GM12878 (cell line): ENCODE results near the gene KCNG1. TPM values are rescaled to one million over a fixed set of nuclear protein-coding genes. Genes with fewer than 3 reads are reported as not detected.

Experiments used
- ATAC-seq: fragments of 200-7000 bp; cut with Tn5 transposase; 3 replicates; pipeline ENCODE4 v1.9.1; 2020; ENCODE audit warnings: mild to moderate bottlenecking, moderate library complexity
- BruUV-seq: library from RNA; stranded (reverse); fragments of 400-500 nt; replicated peaks from 2 replicates; lab custom pipeline; 2021; lab: Mats Ljungman, UMichigan
- CTCF ChIA-PET: fragments of 300-600 bp; sonication (Branson Sonifier 250); formaldehyde crosslinking; extraction: SDS; loops from one replicate; lab custom pipeline; 2021; ENCODE audit warnings: inconsistent platforms; lab: Yijun Ruan, JAX
- POLR2A ChIA-PET: fragments of 350-600 bp; formaldehyde crosslinking; extraction: SDS; loops from one replicate; lab custom pipeline; 2021; ENCODE audit warnings: inconsistent platforms; lab: Charles Lee
- RAD21 ChIA-PET: fragments of 300-600 bp; sonication (Branson Sonifier 250); formaldehyde crosslinking; loops from one replicate; lab custom pipeline; 2023; ENCODE audit warnings: antibody characterized with exemption; ENCODE audit not compliant: unreplicated experiment; lab: Charles Lee
- SMC1A ChIA-PET: fragments of 300-600 bp; sonication (Branson Sonifier 250); formaldehyde crosslinking; loops from one replicate; lab custom pipeline; 2023; ENCODE audit not compliant: unreplicated experiment, uncharacterized antibody; lab: Charles Lee
- DNase-seq: peaks from one replicate; pipeline ENCODE4 v3.0.0-alpha.2; 2011; ENCODE audit warnings: low read depth, low spot score
- FAIRE-seq: peaks from 3 replicates; lab custom pipeline; 2011; peaks lifted over from hg19 to GRCh38; lab: Jason Lieb, UNC
- H2AFZ ChIP-seq: 2 replicates; pipeline ENCODE4 v1.6.0; 2011; ENCODE audit warnings: low read depth, low read length, control low read depth; ENCODE audit not compliant: control insufficient read depth
- H3K27ac ChIP-seq: 2 replicates; pipeline ENCODE4 v1.5.1; 2011; ENCODE audit warnings: control low read depth; ENCODE audit not compliant: control insufficient read depth, insufficient read depth
- H3K27me3 ChIP-seq, 2 experiments: replicated peaks in 1 of 2; 2 replicates each; pipeline versions ENCODE4 v1.6.0 to v1.6.1; 2011; ENCODE audit warnings: low read length in 1 of 2; ENCODE audit not compliant: control insufficient read depth in 2 of 2, insufficient read depth in 2 of 2
- H3K36me3 ChIP-seq, 2 experiments: 2 replicates each; pipeline ENCODE4 v1.5.1; 2011; ENCODE audit warnings: low read length in 1 of 2; ENCODE audit not compliant: control insufficient read depth in 2 of 2, insufficient read depth in 2 of 2
- H3K4me1 ChIP-seq: 2 replicates; pipeline ENCODE4 v1.6.1; 2011; ENCODE audit warnings: mild to moderate bottlenecking, low read length, moderate library complexity, mixed read lengths; ENCODE audit not compliant: control insufficient read depth, insufficient read depth
- H3K4me2 ChIP-seq: 2 replicates; pipeline ENCODE4 v1.6.0; 2011; ENCODE audit warnings: control low read depth; ENCODE audit not compliant: control insufficient read depth, insufficient read depth
- H3K4me3 ChIP-seq: fragments of 200-600 bp; sonication (generic); 2 replicates; pipeline ENCODE4 v1.5.1; 2016
- H3K79me2 ChIP-seq: 2 replicates; pipeline ENCODE4 v1.6.0; 2011; ENCODE audit warnings: low read length; ENCODE audit not compliant: control insufficient read depth, insufficient read depth
- H3K9ac ChIP-seq: 2 replicates; pipeline ENCODE4 v1.8.0; 2011; ENCODE audit warnings: low read length, control low read depth, mixed read lengths; ENCODE audit not compliant: control insufficient read depth, insufficient read depth
- H3K9me3 ChIP-seq: replicated peaks from 3 replicates; pipeline ENCODE4 v1.5.1; 2011; ENCODE audit warnings: mild to moderate bottlenecking, low read length; ENCODE audit not compliant: control insufficient read depth, insufficient read depth
- H4K20me1 ChIP-seq: 2 replicates; pipeline ENCODE4 v1.6.0; 2011; ENCODE audit not compliant: control insufficient read depth, insufficient read depth
- BHLHE40 ChIP-seq, 2 experiments: fragments of 450-650 bp in 1 of 2; IDR thresholded peaks; 2 replicates each; pipeline ENCODE4 v1.6.1; 2011 to 2017; ENCODE audit warnings: low read depth in 2 of 2, borderline replicate concordance in 1 of 2, improper control_type of control experiment in 1 of 2, low read length in 1 of 2, mild to moderate bottlenecking in 1 of 2
- HDGF ChIP-seq: fragments of 450-650 bp; IDR thresholded peaks from 2 replicates; pipeline ENCODE4 v1.6.1; 2016; ENCODE audit warnings: antibody characterized with exemption
- POU2F2 ChIP-seq: IDR thresholded peaks from 3 replicates; pipeline ENCODE4 v1.6.1; 2011; ENCODE audit warnings: low read depth, mild to moderate bottlenecking, low read length, borderline replicate concordance
- RAD21 ChIP-seq: IDR thresholded peaks from 2 replicates; pipeline ENCODE4 v1.6.1; 2011; ENCODE audit warnings: mild to moderate bottlenecking, low read depth, low read length, moderate library complexity; ENCODE audit not compliant: insufficient read depth
- RB1 ChIP-seq: fragments of 450-650 bp; formaldehyde crosslinking; IDR thresholded peaks from 2 replicates; pipeline ENCODE4 v1.6.1; 2017; ENCODE audit warnings: mild to moderate bottlenecking, borderline replicate concordance
- RBBP5 ChIP-seq: fragments of 200-600 bp; sonication (generic); conservative IDR thresholded peaks from 2 replicates; pipeline ENCODE4 v1.6.1; 2016
- SMC3 ChIP-seq: IDR thresholded peaks from 2 replicates; pipeline ENCODE4 v1.6.1; 2011; ENCODE audit warnings: low read length, improper control_type of control experiment, borderline replicate concordance
- SUZ12 ChIP-seq: fragments of 200-600 bp; sonication (generic); IDR thresholded peaks from one replicate; pipeline ENCODE4 v1.6.1; 2018; ENCODE audit warnings: antibody characterized with exemption, mild to moderate bottlenecking; ENCODE audit not compliant: unreplicated experiment
- YY1 ChIP-seq: IDR thresholded peaks from 2 replicates; pipeline ENCODE4 v1.6.1; 2011; ENCODE audit warnings: low read depth, mild to moderate bottlenecking, low read length
- ZNF24 ChIP-seq: fragments of 450-650 bp; IDR thresholded peaks from 2 replicates; pipeline ENCODE4 v1.6.1; 2017; ENCODE audit warnings: antibody characterized with exemption, mild to moderate bottlenecking
- WGBS: methylation state at CpG from one replicate; pipeline ENCODE4 v1.1.6; 2016; ENCODE audit warnings: low lambda C conversion rate; ENCODE audit not compliant: insufficient replicate concordance, insufficient coverage; ENCODE audit errors: missing lambda C conversion rate; 5-methylcytosine and 5-hydroxymethylcytosine counted together
- in situ Hi-C: fragments of 300-500 bp; cut with MboI; formaldehyde crosslinking; loops from 9 replicates; pipeline ENCODE4 v1.14.3; 2018; ENCODE audit warnings: mixed read lengths
- intact Hi-C: fragments of 100-400 bp; cut with micrococcal nuclease; formaldehyde crosslinking; loops from one replicate; pipeline ENCODE4 v1.14.2; 2022; ENCODE audit not compliant: unreplicated experiment
- polyA plus RNA-seq, 11 experiments: library from polyadenylated mRNA; depleted of rRNA in 4 of 11; unstranded in 6 of 11; stranded (reverse) in 5 of 11; fragments of >200 nt; fragmentation: Nextera tagmentation in 4 of 11; fragmentation: Illumina TruSeq in 1 of 11; extraction: Ambion mirVana in 4 of 11; extraction: Trizol in 1 of 11; gene quantifications; 1 replicate in 1 of 11; 2 replicates in 10 of 11; pipeline versions ENCODE4 v1.2.1 to v1.2.3, GENCODE V29; 2011 to 2016; ENCODE audit warnings: inconsistent platforms in 2 of 11, missing spikeins in 2 of 11, low read depth in 1 of 11
- total RNA-seq, 4 experiments: library from RNA; depleted of rRNA in 3 of 4; stranded (reverse); fragments of >200 nt in 3 of 4; fragmentation: Illumina TruSeq in 1 of 4; extraction: Trizol in 1 of 4; gene quantifications; 2 replicates each; pipeline versions ENCODE4 v1.2.1 to v1.2.3, GENCODE V29; 2013 to 2021
- TF ChIP-seq, protein P1 (sequence below), 3 experiments: IDR thresholded peaks in 2 of 3; conservative IDR thresholded peaks in 1 of 3; 2 replicates each; pipeline ENCODE4 v1.5.1; 2011; ENCODE audit warnings: low read depth in 3 of 3, low read length in 3 of 3, mild to moderate bottlenecking in 3 of 3, control low read depth in 2 of 3, moderate library complexity in 2 of 3, inconsistent platforms in 1 of 3, mixed read lengths in 1 of 3; ENCODE audit not compliant: control insufficient read depth in 2 of 3, insufficient read depth in 1 of 3; ENCODE audit errors: extremely low read depth in 1 of 3

Gene KCNG1
- total and polyA plus RNA-seq, 10 of the 15 experiments (the other 5 are each of a cell fraction or from before 2014, with no cell fraction given): not detected

DNA sequence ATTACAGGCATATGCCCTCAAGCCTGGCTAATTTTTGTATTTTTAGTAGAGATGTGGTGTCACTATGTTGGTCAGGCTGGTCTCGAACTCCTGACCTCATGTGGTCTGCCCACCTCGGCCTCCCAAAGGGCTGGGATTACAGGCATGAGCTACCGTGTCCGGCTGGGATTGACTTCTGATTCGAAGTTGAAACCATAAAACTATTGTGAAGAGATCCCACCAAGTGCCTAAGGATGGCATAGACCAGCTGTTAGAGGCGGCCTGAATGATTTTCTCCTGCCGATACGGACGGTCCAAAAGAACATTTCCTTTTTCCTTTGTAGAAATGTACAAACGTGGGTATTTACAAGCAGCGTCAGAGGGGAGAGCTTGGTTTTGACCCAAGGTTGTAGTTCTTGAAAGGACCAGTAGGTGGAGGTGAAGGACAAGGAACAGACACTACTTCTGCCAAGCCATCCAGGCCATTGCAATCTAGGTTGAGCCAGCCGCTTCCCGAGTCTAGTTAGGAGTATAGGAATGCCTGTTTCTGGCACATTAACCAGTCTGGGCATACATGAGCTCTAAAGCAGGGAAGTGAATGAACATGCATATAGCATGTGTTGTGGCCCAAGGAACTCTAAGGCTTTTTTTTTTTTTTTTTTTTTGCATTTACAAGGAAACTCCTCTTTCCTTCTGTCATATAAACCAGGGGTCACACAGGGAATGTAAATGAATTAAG is 35.3 kb downstream of the KCNG1 start:
- Histone ChIP-seq H4K20me1 (no peaks in the 10 kb centered on the region), H3K4me2 (no peak overlapping the region), H3K9me3 (no peaks in the 10 kb centered on the region), H3K79me2 (no peaks in the 10 kb centered on the region), H3K36me3 (no peaks in the 10 kb centered on the region), H3K4me1 (no peaks in the 10 kb centered on the region), H3K9ac (no peak overlapping the region), H2AFZ (no peak overlapping the region), H3K27ac (no peak overlapping the region)
- CTCF ChIA-PET: interaction anchor here (0.6 to 14.7 kb wide), 54 partner anchors 10 to 950 kb away, joined by 3 to 177 read pairs (median 4); partner anchors contain the start of genes BCAS4, DPM1 and MOCS3
- POLR2A ChIA-PET: no interaction called here
- FAIRE-seq (peak; percentile 99), ATAC-seq (peak; percentile 96)
- intact Hi-C loops (loop anchor here (1.0 to 10.0 kb wide), 3 partner anchors 319 to 607 kb away; no protein-coding TSS in a partner anchor), in situ Hi-C loops (loop anchor here (5.0 to 10.0 kb wide), 2 partner anchors 320 to 637 kb away; no protein-coding TSS in a partner anchor)
- RAD21 ChIA-PET: interaction anchor here (0.6 to 2.1 kb wide), 21 partner anchors 8 to 987 kb away, joined by 3 to 23 read pairs (median 4); partner anchors contain the start of gene BCAS4
- SMC1A ChIA-PET: interaction anchor here (0.5 to 3.0 kb wide), 20 partner anchors 9 to 637 kb away, joined by 3 to 28 read pairs (median 4); partner anchors contain the start of gene BCAS4
- BruUV-seq: no TSS peak
- TF ChIP-seq HDGF: no peak
- peak; percentile 82 for TF ChIP-seq RAD21
- 0 out of 2 replicates have a peak, but pooled peaks have one; percentile 47 for TF ChIP-seq YY1
- TF ChIP-seq SMC3: peak; percentile 69; the same call in 1 of the 2 replicates
- TF ChIP-seq POU2F2: no peak
- TF ChIP-seq RBBP5: no peak
- no peak for TF ChIP-seq BHLHE40 (IDR thresholded peaks at IDR 0.05; ENCODE audit: borderline replicate concordance in 1 of 2, low read depth in 2 of 2, low read length in 1 of 2)
- TF ChIP-seq, protein P1, sequence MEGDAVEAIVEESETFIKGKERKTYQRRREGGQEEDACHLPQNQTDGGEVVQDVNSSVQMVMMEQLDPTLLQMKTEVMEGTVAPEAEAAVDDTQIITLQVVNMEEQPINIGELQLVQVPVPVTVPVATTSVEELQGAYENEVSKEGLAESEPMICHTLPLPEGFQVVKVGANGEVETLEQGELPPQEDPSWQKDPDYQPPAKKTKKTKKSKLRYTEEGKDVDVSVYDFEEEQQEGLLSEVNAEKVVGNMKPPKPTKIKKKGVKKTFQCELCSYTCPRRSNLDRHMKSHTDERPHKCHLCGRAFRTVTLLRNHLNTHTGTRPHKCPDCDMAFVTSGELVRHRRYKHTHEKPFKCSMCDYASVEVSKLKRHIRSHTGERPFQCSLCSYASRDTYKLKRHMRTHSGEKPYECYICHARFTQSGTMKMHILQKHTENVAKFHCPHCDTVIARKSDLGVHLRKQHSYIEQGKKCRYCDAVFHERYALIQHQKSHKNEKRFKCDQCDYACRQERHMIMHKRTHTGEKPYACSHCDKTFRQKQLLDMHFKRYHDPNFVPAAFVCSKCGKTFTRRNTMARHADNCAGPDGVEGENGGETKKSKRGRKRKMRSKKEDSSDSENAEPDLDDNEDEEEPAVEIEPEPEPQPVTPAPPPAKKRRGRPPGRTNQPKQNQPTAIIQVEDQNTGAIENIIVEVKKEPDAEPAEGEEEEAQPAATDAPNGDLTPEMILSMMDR (IDR thresholded peaks at IDR 0.05 in 2 of 3, conservative IDR thresholded peaks at IDR 0.05 in 1 of 3; ENCODE audit: control insufficient read depth in 2 of 3, extremely low read depth in 1 of 3, insufficient read depth in 1 of 3, low read depth in 3 of 3, low read length in 3 of 3): peak; percentile 81 to 91 (median 82)
- TF ChIP-seq SUZ12: no peak
- TF ChIP-seq RB1: no peak
- no peak for TF ChIP-seq ZNF24
- TF ChIP-seq, all 136 proteins: peak for 4
- peak; percentile 16 for DNase-seq
- 23% methylated on average over 13 of the region's 13 CpGs for WGBS
- Histone ChIP-seq H3K4me3 (no peak overlapping the region), H3K27me3 (no peaks in the 10 kb centered on the region; a peak in 1 of 4 replicates)
